Parathyroid adenoma (tissue), 2 donors: ENCODE results near the gene NOL4L.

Experiments
- H2AFZ ChIP-seq: fragments of 300-600 bp; sonication (generic); one replicate; pipeline ENCODE4 v1.7.0; 2017; ENCODE audit warnings: antibody characterized with exemption, mild to moderate bottlenecking
- H3K27ac ChIP-seq: fragments of 300-600 bp; sonication (generic); one replicate; pipeline ENCODE4 v1.7.0; 2017
- H3K27me3 ChIP-seq: fragments of 300-600 bp; sonication (generic); one replicate; pipeline ENCODE4 v1.7.0; 2017; ENCODE audit warnings: low read length; ENCODE audit not compliant: control insufficient read depth, insufficient read depth
- H3K36me3 ChIP-seq: fragments of 300-600 bp; sonication (generic); one replicate; pipeline ENCODE4 v1.7.0; 2017; ENCODE audit warnings: low read length; ENCODE audit not compliant: control insufficient read depth, insufficient read depth
- H3K4me1 ChIP-seq: fragments of 300-600 bp; sonication (generic); one replicate; pipeline ENCODE4 v1.7.0; 2017; ENCODE audit warnings: control low read depth
- H3K4me2 ChIP-seq: fragments of 300-600 bp; sonication (generic); one replicate; pipeline ENCODE4 v1.7.0; 2017; ENCODE audit warnings: low read length
- H3K4me3 ChIP-seq: fragments of 300-600 bp; sonication (generic); one replicate; pipeline ENCODE4 v1.7.0; 2017; ENCODE audit warnings: low read depth, low read length
- H3K79me2 ChIP-seq: fragments of 300-600 bp; sonication (generic); one replicate; pipeline ENCODE4 v1.7.0; 2017; ENCODE audit warnings: control low read depth
- H3K9ac ChIP-seq: fragments of 300-600 bp; sonication (generic); one replicate; pipeline ENCODE4 v1.7.0; 2017; ENCODE audit warnings: mild to moderate bottlenecking
- H3K9me3 ChIP-seq: fragments of 300-600 bp; sonication (generic); one replicate; pipeline ENCODE4 v1.7.0; 2017; ENCODE audit warnings: low read length; ENCODE audit not compliant: control insufficient read depth
- TF ChIP-seq, protein P1 (sequence below): fragments of 300-600 bp; sonication (generic); IDR thresholded peaks from one replicate; pipeline ENCODE4 v1.7.0; 2017; ENCODE audit warnings: antibody characterized with exemption, mild to moderate bottlenecking
- donor health status: primary hyperparathyroidism.

NOL4L gene

GRCh38 chr20:32451682-32452461 is 133.3 kb downstream of the NOL4L start:
- Histone ChIP-seq H3K79me2 (peaks cover 3% of the 10 kb centered on the region), H3K9me3 (no peaks in the 10 kb centered on the region), H3K4me2 (no peak overlapping the region), H3K4me3 (no peak overlapping the region), H3K36me3 (no peaks in the 10 kb centered on the region), H3K27me3 (no peaks in the 10 kb centered on the region), H3K4me1 (peaks cover 4% of the 10 kb centered on the region), H3K27ac (no peak overlapping the region), H2AFZ (no peak overlapping the region), H3K9ac (no peak overlapping the region)
- TF ChIP-seq, protein P1, sequence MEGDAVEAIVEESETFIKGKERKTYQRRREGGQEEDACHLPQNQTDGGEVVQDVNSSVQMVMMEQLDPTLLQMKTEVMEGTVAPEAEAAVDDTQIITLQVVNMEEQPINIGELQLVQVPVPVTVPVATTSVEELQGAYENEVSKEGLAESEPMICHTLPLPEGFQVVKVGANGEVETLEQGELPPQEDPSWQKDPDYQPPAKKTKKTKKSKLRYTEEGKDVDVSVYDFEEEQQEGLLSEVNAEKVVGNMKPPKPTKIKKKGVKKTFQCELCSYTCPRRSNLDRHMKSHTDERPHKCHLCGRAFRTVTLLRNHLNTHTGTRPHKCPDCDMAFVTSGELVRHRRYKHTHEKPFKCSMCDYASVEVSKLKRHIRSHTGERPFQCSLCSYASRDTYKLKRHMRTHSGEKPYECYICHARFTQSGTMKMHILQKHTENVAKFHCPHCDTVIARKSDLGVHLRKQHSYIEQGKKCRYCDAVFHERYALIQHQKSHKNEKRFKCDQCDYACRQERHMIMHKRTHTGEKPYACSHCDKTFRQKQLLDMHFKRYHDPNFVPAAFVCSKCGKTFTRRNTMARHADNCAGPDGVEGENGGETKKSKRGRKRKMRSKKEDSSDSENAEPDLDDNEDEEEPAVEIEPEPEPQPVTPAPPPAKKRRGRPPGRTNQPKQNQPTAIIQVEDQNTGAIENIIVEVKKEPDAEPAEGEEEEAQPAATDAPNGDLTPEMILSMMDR, result no peak

DNA sequence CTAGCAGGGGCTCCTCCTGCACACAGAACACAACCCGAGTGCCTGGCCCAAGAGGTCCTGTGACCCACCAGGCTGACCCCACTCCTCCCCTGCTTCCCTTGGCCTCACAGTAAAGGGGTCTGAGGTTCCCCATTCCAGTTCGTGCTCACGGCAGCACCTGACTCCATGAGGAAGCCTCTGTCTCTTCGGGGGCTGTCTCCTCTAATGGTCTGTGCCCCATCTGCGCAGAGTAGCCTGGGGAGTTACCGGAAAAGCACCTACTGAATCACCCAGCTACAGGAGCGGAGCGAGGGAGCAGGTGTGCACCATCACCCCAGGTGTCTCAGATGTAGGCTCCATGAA is 133.8 kb downstream of the NOL4L start:
- Histone ChIP-seq H3K27ac (no peak overlapping the region), H3K36me3 (no peaks in the 10 kb centered on the region), H3K9ac (no peak overlapping the region)

GRCh38 chr20:32450484-32451061 is 134.6 kb downstream of the NOL4L start:
- no peak overlapping the region for H3K9ac ChIP-seq
- no peak overlapping the region for H3K27ac ChIP-seq
- no peaks in the 10 kb centered on the region for H3K36me3 ChIP-seq

More for the DNA sequence above, 133.8 kb downstream of the NOL4L start:
- Histone ChIP-seq H3K4me3 (no peak overlapping the region), H3K27me3 (no peaks in the 10 kb centered on the region), H3K79me2 (peaks cover 3% of the 10 kb centered on the region), H3K9me3 (no peaks in the 10 kb centered on the region), H3K4me1 (peaks cover 4% of the 10 kb centered on the region), H3K4me2 (no peak overlapping the region), H2AFZ (no peak overlapping the region)
- TF ChIP-seq, protein P1, result no peak

DNA sequence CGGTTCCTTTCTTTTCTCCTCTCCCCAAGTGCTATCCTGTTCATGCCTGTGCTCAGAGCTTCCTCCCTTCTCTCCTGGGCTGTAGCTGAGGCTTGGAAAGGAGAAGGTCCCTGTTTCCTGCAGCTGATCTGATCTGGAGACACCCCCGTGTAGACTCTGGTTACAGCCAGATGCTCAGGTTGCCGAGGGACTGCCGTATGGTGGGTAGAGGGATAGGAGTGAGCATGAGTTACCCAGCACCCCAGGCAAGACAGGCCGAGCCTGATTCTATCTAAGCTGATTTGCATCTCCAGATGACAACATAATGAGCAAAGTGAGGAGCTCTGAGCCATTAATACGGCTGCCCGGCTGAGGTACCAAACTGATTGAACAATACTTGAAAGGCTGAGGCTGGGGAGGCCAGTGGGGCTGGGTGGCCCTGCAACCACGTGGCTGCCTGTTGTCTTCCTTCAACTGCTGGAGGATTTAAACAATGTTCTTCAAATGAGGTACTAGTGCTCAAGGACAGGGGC is 135.2 kb downstream of the NOL4L start:
- Histone ChIP-seq H3K4me2 (no peak overlapping the region), H3K79me2 (no peaks in the 10 kb centered on the region), H3K4me3 (no peak overlapping the region), H3K9me3 (no peaks in the 10 kb centered on the region), H3K9ac (no peak overlapping the region), H3K36me3 (no peaks in the 10 kb centered on the region), H2AFZ (no peak overlapping the region), H3K4me1 (peaks cover 4% of the 10 kb centered on the region), H3K27ac (no peak overlapping the region), H3K27me3 (no peaks in the 10 kb centered on the region)
- TF ChIP-seq, protein P1, result no peak

More at GRCh38 chr20:32450484-32451061, 134.6 kb downstream of the NOL4L start:
- H3K4me3 ChIP-seq, result no peak overlapping the region
- H3K4me1 ChIP-seq, result peaks cover 4% of the 10 kb centered on the region
- no peaks in the 10 kb centered on the region for H3K27me3 ChIP-seq
- no peaks in the 10 kb centered on the region for H3K9me3 ChIP-seq
- H3K4me2 ChIP-seq, result no peak overlapping the region
- no peak overlapping the region for H2AFZ ChIP-seq
- H3K79me2 ChIP-seq, result no peaks in the 10 kb centered on the region
- TF ChIP-seq, protein P1, result no peak
